Renal cortex interstitium (tissue), 11 donors: ENCODE data around the gene CYP27B1. TPM values are rescaled to one million over a fixed set of nuclear protein-coding genes. Genes with fewer than 3 reads are reported as not detected.
"Not testable (repeated sequence)": the region's sequence is repeated elsewhere in the genome, so short reads cannot be mapped to it uniquely, and the experiment has no call there.

ENCODE experiments used
- DNase-seq, 11 donors: peaks; one replicate each; pipeline ENCODE4 v3.0.0-alpha.2; 2013; ENCODE audit warnings: low read depth in 9 of 11, low spot score in 4 of 11; ENCODE audit errors: extremely low read depth in 1 of 11
- polyA plus RNA-seq, 3 donors: library from polyadenylated mRNA; unstranded; fragments of 120-200 nt; gene quantifications; one replicate each; pipeline ENCODE4 v1.2.1, GENCODE V29; 2013; ENCODE audit not compliant: insufficient read length in 3 of 3

Gene CYP27B1
- polyA plus RNA-seq, 3 donors = 0.96 to 1.5 (median 1.2) TPM

- DNase-seq = no peak
Measured at GRCh38 chr12:57796996-57797395, 30.1 kb upstream of the CYP27B1 start.

- no peak for DNase-seq
Measured at GRCh38 chr12:57795354-57795753, 28.5 kb upstream of the CYP27B1 start.

- no peak for DNase-seq
Measured at GRCh38 chr12:57793920-57794319, 27.0 kb upstream of the CYP27B1 start.

- DNase-seq = no peak
Measured at GRCh38 chr12:57783861-57784260, 17.0 kb upstream of the CYP27B1 start.

GRCh38 chr12:57783466-57783801, 16.6 kb upstream of the CYP27B1 start:
- DNase-seq = no peak

GRCh38 chr12:57782608-57783465, 16.0 kb upstream of the CYP27B1 start, which contains the start of gene TSFM:
TSFM (plus strand) TSS chr12:57782787; CDS start chr12:57782802, 15 bp downstream.
- DNase-seq = peak; percentile 86 to 97 (median 94)

GRCh38 chr12:57782243-57782607, 15.3 kb upstream of the CYP27B1 start:
- DNase-seq = no peak

- DNase-seq = no peak
Measured at GRCh38 chr12:57781801-57782200, 14.9 kb upstream of the CYP27B1 start.

GRCh38 chr12:57781244-57781643, 14.4 kb upstream of the CYP27B1 start:
- no peak for DNase-seq

GRCh38 chr12:57780284-57780897, 13.5 kb upstream of the CYP27B1 start:
- no peak for DNase-seq

- DNase-seq = no peak
Measured at GRCh38 chr12:57779736-57780135, 12.9 kb upstream of the CYP27B1 start.

- no peak for DNase-seq
Measured at GRCh38 chr12:57777911-57778310, 11.0 kb upstream of the CYP27B1 start.

GRCh38 chr12:57777367-57777766, 10.5 kb upstream of the CYP27B1 start:
- no peak for DNase-seq

GRCh38 chr12:57776247-57776587, 9.3 kb upstream of the CYP27B1 start:
- DNase-seq = no peak

- DNase-seq = no peak
Measured at GRCh38 chr12:57775563-57776246, 8.8 kb upstream of the CYP27B1 start.

- DNase-seq = no peak
Measured at GRCh38 chr12:57775044-57775443, 8.2 kb upstream of the CYP27B1 start.

- DNase-seq = not testable (repeated sequence)
Measured at GRCh38 chr12:57774634-57775033, 7.8 kb upstream of the CYP27B1 start.

- peak in 1 of 11 donors; percentile 40 for DNase-seq
Measured at GRCh38 chr12:57772429-57773322, 5.8 kb upstream of the CYP27B1 start, which contains the start of gene EEF1AKMT3. EEF1AKMT3 (plus strand) TSS chr12:57772614; CDS start chr12:57772725, 111 bp downstream.

GRCh38 chr12:57771873-57772428, 5.1 kb upstream of the CYP27B1 start, which contains the start of gene METTL1:
METTL1 (minus strand) TSS chr12:57772105; CDS start chr12:57772083, 22 bp downstream.
- peak; percentile 91 to 97 (median 95) for DNase-seq
